ENCODE data around the gene SLC12A3.
"Not testable (repeated sequence)": the region's sequence is repeated elsewhere in the genome, so short reads cannot be mapped to it uniquely, and the experiment has no call there.

SLC12A3 gene

DNA sequence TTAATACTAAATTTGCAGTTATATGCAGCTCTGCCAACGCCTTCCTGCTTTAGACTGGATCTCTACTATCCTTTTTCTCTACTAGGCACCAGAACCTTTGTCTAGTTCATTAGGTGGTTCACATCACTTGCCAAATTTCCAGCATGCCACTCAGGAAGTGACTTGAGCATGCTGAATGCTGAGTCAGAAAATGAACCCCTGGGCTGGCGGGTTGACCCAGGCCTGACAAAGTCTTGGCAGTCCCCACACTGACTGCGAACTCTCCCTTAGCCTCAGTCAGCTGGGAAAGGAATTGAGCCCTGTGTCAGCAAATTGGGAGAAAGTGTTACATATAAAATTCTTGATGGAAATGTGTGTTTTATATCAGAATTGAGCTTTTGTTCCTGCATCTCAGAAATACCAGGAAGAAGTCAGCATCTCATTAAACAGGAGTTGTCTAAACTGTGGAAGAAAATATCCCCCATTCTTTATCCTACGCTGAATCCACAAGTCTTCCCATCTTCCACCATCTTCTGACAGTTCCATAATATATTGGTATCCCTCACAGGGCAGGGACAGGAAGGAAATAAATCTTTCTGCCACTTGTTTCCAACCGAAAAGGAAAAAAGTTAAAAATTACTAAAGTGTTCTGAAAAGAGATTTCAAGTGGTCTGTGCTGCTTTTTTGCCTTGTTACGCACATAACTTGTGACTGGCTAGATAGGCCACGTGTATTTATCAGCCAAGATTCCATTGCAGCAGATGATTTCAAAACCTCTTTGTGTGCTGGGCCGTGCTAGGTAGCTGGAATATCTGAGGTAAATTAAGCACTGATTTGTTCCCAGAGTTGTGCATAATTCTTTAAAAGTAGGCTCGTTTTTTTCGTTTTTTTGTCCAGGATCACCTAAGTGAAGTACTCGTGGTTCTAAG is 16.7 kb upstream of the SLC12A3 start:
- DNase-seq (ENCODE audit: low spot score), result no peak

DNA sequence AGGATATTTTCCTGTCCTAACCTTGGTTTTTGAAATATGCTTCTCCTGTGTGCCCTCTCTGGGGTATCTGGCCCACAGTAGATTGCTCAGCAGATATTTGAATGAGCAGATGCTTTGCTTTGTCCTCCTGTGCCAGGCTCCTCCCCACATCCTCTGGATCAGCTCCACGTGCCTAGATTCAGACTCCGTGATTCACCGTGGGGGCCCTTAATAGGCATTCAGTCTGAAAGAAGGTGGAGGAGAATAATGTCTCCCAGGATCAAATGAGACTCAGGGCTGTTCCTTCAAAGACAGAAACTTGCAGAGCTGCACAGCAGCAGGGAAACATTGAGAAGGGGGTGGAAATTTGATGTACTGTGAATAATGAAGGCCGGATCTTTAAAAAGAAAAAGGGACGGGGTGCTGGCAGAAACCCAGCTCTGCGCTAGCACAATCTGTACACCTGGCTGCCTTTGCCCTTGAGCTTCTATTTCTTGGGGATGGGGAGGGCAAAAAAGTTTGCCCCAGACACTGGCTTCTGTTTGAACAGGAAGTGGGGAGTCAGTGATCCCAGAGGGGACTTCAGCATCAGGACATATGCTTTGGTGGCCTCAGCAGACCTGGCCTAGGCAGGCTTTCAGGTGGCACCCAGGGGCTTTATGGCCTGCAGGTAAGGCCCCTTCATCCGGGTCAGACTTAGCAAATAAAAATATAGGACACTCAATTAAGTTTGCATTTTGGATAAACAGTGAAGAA is 15.9 kb upstream of the SLC12A3 start:
- no peak for DNase-seq (ENCODE audit: low spot score)

DNA sequence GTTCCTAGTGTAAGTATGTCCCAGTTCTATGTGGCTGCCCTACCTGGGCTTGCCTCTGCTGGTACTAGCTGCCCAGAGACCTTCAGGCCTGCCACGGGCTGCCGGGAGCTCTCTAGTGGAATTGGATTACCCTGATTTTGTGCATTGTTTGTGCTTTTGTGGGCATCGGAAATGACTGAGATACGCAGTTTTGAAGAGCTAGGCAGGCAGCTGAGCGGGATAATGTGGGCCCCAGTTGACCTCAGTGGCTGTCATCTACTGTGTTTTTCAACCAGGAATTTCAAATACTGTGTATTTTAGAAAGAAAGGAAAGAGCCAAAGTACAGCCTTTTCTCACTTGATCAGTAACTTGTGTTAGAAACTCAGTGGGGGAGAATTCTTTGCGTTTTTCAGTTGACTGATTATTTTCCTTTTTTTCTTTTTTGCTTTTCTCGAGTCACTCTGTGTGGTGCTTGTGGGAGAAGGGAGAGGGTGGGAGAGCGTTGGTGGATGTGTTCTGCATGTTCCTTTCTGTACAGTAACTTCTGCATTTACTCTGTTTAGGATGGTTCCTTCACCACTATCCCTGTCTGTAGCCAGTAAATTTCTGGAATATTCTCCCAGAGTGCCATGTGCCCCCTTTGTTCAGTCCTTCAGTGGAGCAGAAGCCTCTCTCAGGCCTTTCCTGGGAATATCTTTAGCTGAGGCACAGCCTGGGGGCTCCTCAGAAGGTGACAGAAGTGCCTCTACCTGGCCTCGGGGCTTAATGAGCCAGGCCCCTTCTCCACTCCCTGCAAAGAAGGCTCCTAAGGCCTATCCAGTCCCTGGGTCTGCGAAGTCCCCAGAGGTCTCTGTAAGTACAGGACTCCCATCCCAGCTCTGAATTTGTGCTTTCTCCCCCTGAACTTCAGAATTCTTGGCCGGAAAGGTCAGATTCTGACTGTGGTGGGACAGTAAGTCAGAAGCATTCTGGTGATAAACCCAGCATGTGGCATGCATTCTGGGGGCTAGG is 15.0 kb upstream of the SLC12A3 start:
- peak; percentile 49 for DNase-seq (ENCODE audit: low spot score)

DNA sequence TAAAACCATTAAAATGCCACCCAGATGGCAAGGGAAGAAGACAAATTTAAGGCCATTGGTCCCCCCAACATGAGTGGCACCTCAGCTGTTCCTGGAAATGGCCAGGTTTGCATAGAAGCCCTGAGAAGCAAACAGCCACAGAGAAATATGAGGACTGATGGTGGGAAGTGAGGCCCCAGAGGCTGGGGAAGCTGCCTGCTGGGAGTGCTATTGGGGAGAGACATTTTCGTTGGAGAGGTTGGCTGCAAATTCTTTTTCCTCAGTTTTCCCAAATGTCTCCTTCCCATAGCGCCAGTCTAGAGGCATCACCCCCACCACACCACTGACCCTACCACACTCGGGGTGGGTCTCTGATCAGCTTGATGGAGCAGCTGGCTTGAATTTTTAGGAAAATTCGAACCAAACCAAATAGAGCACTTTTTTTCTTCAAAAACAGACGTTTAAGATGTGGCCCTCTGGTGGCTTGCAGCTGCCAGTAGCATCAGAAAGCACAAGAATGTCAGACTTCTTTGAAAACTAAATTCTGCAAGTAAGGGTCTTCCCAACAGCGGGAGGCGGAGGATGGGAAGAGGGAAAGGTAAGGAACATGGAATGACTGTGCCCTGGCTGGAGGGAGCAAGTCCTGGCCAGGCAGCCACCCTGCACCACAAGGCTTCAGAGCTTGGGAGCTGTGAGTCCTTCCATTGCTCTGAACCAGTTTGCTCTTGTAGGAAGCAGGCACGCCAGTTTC is 13.2 kb upstream of the SLC12A3 start:
- DNase-seq (ENCODE audit: low spot score), result no peak

DNA sequence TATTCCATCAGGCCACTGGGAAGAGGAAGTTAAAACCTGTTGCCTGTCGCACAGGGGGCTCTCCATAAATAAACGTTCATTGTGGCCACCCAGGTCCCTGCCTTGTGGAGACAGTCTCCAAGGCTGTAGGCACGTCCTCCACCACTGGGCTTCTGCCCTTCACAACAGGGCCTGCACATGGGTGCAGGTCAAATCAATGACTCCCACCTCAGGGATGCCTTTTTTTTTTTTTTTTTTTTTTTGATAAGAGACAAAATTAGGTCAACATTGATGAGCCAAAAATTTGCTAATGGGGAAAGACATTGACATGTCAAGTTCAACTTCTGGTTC is 12.6 kb upstream of the SLC12A3 start:
- no peak for DNase-seq (ENCODE audit: low spot score)

DNA sequence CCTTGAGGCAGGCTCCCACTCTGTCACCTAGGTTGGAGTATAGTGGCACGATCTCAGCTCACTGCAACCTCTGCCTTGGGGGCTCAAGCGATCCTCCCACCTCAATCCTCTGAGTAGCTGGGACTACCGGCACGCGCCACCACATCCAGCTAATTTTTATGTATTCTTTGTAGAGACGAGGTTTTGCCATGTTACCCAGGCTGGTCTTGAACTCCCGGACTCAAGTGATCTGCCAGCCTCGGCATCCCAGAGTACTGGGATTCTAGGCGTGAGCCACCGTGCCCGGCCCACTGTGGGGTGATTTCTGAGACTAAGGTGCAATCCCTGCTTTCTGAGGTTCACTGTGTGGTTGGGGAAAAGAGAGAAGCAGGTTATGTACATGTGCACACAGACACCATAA is 12.0 kb upstream of the SLC12A3 start:
- DNase-seq (ENCODE audit: low spot score), result no peak

DNA sequence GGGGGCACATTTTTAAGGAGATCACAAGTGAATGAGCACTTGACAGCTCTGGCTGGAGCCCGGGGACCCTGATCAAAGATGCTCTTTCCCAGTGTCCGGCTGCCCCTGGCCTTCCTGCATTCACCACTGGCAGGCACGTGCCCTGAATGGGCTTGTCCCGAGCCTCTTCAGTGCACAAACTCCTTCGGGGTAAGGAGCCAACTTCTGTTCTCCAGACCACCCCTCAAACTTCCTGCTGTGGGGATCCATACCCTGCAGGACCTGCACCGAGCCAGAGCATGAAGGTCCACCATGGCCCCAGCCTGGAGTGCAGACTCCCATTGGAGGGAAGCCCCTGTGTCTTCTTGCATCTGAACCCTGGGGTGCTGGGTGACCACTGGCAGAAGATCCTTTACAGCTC is 9.8 kb upstream of the SLC12A3 start:
- DNase-seq (ENCODE audit: low spot score), result no peak

DNA sequence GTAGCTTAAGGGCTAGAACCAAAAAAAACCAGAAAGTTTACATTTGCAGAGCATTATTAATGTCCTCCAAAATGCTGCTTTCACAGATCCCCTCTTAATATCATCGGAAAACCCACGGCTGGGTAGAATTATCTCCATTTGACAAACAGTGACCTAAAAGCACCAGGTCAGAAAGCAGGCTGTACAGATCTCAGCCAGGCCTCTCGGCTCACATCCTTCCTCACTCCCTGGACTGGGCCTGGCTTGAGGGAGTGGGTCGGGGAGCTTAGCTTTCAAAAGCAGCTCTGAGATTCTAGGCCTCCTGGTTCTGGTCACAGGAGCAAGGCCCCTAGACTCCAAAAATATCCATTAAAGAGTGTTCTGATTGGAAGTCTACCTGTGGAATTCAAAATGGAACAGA is 9.1 kb upstream of the SLC12A3 start:
- DNase-seq (ENCODE audit: low spot score), result no peak

GRCh38 chr16:56856876-56857447 is 8.0 kb upstream of the SLC12A3 start:
- no peak for DNase-seq (ENCODE audit: low spot score)

DNA sequence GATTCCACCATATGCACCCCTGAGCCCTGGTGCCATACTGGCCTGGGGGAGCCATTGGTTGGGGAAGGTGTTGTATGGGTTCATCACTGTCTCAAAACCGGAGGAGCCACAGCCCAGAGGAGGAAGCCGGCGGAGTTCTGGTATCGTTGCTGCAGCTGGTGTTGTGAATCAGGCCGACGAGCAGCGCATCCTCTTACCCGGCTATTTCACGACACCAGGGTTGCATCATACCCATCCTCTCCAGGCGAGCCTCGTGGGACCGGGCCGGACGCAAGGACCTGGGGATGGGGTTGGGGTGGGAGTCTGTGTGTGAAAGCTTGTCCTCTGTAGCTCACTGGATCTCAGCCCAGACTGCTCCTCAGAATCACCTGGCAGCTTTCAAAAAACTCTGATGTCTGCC is 6.6 kb upstream of the SLC12A3 start:
- DNase-seq (ENCODE audit: low spot score), result no peak

GRCh38 chr16:56859636-56860035 is 5.4 kb upstream of the SLC12A3 start:
- DNase-seq (ENCODE audit: low spot score), result no peak

DNA sequence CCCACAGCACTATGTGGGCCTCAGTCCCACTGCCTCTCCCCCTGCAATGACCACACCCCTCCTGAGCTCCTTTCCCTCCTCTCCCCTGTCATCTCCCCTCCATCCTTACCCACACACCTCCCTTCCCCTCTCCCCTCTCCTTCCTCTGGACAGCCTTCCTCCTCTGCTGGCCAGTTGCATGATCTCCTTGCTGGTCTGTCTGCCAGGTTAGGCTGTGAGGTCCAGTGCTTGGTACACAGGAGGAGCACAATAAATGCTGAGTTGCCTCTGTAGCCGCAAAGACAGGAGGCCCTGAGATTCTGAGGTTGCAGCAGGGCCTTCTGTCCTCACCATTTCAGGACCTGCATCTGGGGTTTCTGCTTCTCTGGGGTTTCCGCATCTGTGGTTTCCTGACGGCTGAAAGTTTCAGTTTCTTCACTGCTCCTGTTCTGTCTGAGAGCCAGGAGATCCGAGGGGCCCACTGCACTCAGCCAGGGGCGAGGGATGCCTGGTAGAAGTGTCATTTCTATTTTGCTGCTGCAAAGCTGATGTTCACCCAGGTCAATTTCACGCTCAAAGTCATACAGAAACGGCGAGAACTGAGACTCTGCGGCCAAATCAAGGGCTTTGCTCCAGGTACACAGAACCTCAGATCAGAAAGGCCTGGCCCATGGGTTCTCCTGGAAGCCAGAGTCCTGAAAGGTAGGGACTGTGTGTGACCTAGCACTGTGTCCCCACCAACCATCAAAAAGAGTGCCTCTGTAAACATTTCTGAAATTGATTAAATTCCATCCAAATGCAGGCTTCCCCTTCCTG is 4.6 kb upstream of the SLC12A3 start:
- no peak for DNase-seq (ENCODE audit: low spot score)

GRCh38 chr16:56861092-56861610 is 3.9 kb upstream of the SLC12A3 start:
- DNase-seq (ENCODE audit: low spot score), result no peak

DNA sequence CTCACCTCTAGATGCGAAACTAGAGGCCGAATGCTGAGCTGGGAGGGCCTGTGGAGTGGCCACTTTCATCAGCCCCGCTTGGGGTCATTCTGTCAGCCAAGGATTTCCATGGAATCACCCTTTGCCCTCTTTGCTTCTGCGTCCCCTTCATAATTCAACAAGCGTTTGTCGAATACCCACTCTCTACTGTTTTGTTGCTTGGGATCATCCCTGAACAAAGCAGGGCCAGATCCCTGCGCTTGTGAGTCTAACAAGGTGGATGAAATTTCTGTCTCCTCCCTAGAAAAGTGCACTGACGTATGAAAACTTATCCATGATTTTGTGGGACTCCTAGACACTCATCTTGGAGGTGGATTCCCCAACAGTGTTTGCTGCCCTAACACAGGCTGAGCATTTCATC is 3.3 kb upstream of the SLC12A3 start:
- no peak for DNase-seq (ENCODE audit: low spot score)

DNA sequence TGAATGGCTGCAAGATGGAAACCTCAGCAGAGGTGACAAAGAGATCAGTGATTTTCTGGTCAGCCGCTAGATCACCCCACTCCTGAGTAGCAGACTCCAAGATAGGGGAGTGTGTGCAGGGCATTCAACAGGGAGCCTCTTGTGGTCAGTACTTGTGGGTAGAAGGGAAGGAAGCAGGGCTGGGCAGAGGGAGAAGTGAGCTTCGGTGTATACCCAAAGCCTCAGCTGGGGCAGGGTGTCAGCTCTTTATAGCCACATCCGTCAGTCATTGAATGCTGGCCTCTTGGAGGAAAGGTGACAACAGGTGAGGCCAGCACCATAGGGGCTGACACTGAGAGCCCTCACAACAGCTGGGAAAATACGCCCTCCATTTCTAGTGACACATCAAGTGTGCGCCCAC is 2.2 kb upstream of the SLC12A3 start:
- peak; percentile 55 for DNase-seq (ENCODE audit: low spot score)

DNA sequence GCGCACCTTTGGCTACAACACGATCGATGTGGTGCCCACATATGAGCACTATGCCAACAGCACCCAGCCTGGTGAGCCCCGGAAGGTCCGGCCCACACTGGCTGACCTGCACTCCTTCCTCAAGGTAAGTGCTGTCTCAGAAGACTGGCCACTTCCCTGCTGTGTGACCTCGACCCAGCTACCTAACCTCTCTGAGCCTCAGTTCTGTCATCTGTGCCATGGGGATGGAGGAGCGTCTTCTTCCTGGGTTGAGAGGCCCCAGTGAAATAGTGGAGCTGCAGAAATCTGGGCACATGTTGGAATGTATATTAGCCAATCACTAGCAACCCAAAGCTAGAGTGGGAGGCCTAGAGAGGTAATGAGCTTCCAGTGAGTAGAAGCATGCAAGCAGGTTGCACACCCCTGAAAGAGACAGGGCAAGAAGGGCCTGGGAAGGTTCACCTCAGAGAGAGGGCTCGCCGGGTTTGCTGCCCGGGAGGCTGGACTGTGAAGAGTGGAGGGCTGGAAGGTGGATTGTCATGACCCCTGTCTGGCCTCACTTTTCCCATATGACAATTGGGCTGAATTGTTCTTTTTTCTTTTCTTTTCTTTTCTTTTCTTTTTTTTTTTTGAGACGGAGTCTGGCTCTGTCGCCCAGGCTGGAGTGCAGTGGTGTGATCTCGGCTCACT is 521 bp downstream of the SLC12A3 start:
- DNase-seq (ENCODE audit: low spot score), result no peak

DNA sequence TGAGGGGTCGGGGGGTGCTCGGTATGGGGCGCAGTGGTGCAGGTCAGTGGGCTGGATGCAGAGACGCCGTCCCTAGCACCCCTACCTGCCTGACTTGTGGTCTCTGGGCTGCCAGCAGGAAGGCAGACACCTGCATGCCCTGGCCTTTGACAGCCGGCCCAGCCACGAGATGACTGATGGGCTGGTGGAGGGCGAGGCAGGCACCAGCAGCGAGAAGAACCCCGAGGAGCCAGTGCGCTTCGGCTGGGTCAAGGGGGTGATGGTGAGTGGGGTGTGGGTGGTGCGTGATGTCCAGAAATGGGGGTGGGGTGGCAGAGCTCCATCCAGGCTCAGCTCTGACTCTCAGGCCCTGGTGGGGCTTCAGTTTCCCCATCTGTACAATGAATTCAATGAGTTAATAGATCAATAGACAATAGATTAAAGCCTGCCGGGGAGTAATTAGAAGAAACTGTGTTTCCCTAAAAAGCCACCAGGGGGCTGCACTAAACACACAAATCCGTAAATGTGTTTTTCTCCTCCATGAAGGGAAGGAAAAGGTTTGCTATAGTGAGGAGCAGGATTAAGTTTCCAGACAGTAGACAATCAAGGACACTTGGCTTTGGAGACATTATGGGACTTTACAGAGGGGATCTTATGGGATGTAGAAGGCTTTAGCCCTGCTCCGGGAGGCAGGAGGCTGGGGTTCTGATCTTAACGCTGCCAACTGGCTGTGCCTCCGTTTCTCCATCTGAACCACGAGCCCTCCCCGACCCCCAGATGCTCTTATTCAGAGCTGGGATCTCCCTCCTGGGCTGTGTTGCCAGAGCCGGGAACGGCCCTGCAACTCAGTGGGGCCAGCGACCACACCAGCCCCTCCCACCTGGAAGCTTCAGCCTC is 2.2 kb downstream of the SLC12A3 start:
- DNase-seq (ENCODE audit: low spot score), result peak; percentile 54

DNA sequence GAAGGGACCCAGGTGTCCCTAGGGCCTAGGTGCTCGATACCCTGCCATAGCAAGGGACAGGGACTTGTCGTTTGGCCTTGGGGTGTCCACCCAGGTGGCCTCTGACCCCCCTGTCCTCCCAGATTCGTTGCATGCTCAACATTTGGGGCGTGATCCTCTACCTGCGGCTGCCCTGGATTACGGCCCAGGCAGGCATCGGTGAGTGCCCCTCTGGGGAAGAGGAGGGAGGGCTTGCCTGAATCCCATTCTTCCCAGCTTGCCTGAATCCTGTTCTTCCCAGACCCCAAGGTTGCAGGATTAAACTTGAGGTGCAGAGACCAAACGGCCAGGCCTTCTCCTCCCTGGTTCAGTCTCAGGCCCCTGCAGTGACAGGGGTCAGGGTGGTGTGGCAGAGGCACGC is 3.2 kb downstream of the SLC12A3 start:
- no peak for DNase-seq (ENCODE audit: low spot score)

GRCh38 chr16:56868766-56869165 is 3.8 kb downstream of the SLC12A3 start:
- not testable (repeated sequence) for DNase-seq (ENCODE audit: low spot score)
